MV-4-11 (cell line): Measurements from ENCODE around the gene LRRC28.

Source experiments
- DNase-seq: peaks from one replicate; lab custom pipeline; 2025; lab: John Stamatoyannopoulos, UW

The LRRC28 gene

DNA sequence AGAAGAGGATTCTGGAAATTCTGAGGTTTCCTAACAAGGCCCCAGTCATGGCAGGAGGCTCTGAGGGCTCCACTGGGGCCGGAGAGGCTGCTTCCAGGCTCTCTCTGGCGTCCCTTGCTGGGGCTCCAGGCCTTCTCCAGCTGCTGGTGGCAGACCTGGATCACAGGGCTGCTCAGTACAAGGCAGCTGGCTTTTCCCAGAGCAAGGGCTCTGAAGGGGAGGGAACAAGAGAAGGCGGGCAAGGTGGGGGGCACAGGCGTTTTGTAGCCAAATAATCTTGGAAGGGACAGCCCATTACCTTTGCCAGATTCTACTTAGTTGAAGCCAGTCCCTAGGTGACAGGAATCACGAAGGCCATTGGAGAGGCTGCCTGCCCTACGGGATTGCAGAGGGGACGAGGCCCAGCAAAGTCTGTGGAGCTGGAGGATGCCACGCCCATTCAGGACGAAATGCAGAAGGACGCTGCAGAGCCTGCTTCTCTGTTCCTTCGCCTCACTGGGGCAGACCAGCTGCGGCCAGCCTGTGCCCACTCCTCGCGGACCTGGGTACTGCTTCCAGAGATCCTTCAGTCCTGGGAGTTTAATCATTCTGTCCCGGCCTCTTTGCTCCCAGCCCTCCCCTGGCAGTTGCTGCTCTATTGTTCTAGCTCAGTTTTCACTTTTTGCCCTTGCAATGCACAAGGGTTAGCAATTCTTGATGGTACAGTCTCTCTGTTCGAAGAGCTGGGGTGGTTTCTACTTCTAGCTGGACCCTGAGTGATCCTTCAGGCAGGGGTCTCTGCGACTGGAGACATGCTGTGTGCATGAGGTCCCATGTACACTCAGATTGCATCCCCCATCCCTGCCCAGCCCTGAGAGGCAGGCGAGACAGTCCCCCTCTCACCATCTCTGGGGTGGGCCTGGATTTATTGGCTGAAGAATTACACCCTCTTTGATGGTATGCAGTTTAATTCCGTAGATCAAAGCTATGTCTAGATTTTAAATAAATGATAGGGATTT lies 165.2 kb downstream of the LRRC28 start:
- DNase-seq, result no peak

DNA sequence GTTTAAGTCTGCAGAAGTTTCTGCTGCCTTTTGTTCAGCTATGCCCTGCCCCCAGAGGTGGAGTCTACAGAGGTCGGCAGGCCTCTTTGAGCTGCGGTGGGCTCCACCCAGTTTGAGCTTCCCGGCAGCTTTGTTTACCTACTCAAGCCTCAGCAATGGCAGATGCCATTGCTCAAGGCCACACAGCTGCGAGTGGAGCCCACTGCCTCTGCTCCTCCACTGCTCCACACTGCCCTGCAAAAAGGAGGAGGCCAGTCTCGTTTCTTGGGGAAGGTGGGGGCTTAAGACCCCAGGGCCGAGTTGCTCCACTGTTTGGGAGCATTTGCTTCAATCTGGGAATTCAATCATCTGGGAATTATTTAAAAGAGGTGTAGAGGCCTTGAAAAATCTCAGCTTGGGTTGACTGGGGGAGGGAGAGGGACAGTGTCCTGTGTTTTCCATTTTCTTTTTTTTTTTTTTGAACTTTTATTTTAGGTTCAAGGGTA lies 169.9 kb downstream of the LRRC28 start:
- DNase-seq, result no peak

DNA sequence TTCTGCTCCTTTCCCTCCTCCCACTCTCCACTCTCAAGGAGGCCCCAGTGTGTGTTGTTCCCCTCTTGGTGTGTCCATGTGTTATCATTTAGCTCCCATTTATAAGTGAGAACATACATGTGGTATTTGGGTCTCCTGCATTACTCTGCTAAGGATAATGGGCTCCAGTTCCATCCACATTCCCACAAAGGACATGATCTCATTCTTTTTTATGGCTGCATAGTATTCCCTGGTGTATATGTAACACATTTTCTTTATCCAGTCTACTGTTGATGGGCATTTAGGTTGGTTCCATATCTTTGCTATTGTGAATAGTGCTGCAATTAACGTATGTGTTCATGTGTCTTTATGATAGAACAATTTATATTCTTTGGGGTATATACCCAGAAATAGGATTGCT lies 170.5 kb downstream of the LRRC28 start:
- no peak for DNase-seq

DNA sequence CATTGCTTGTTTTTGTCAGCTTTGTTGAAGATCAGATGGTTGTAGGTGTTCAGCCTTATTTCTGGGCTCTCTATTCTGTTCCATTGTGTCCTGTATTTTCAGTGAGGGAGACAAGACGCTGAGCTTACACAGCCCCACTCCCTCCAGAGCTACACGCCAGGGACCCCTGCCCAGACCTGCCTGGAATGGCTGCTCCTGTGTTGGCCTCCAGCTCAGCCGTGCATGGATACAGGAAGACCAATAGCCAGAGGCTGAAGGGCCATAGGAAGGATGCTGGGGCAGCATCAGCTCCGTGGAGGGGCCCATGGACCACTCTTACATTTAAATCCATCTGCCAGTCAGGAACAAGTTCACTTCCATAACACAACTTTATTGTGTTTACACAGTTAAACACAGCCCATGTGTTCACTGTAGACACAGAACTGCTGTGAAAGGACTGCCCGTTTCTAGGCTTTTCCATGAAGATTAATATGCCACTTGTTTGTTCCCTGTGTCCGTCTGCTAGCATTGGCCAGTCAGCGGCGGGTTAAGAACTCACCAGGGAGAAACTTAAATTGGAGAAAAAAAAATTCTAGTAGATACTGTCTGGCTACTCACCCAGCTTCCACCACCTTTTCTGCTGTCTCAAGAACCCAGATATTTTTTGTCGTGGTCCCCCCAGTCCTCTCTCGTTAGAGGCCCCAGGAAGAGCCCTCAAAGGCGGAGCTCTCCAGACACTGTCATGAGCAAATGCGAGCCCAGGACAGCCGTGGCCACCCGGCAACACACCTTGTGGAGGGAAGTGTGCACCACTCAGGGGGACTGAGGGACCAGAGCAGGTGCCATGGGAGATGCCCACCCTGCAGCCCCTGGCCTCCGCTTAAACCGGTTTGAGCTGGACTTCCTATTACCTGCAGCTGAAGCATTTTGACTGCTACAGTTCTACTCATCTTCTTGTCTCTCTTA lies 172.2 kb downstream of the LRRC28 start:
- no peak for DNase-seq

DNA sequence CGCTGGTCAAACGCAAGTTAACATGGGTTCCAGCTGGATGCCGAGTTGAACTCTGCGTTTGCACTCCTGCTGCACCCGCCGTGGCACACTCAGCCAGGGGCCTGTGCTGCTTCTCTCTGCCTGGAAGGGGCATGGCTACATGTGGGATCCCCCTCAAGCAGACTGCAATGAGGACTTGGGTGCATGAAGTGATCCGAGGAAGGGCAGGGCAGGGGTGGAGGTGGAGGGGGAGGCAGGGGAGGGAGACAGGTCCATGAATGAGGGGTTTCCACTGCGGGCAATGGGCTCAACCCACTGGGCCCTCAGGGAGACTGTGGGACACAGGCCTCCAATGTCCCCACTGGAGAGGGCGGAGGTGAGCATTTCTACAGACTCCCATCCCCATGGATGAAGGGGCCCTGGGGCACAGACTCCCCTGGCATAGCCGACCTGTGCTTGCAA lies 172.9 kb downstream of the LRRC28 start:
- DNase-seq, result no peak

DNA sequence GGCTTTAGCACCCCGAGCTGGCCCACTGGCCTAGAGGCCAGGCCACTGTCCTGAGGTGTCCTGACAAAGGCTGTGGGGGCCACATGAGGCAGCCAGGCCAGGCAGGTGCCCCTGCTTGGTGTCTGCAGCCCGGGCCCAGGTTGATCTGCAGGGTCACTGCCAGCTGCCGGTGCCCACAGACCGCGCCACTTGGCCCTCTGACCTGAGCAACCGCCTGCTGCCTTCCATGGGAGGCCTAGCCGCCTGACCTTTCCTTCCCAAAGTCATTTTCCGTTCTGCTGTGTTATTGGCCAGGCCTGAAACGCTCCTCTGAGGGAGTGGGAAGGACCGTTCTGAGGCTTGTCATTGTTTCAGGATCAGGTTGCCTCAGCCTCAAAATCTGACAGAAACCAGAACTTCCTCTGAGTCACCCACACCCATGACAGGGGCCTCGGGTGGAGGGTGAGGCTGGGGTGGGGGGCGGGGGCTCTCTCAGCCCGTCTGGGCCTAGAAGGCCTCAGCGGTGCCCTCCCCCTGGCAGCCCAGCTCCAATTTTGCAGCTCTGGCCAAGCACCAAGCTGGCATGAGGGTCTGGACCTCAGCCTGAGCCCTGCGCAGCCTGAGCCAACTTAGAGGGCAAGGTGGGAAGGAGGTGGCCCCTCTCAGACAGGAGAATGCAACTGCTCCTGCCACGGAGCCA lies 173.8 kb downstream of the LRRC28 start:
- DNase-seq, result peak; percentile 89

DNA sequence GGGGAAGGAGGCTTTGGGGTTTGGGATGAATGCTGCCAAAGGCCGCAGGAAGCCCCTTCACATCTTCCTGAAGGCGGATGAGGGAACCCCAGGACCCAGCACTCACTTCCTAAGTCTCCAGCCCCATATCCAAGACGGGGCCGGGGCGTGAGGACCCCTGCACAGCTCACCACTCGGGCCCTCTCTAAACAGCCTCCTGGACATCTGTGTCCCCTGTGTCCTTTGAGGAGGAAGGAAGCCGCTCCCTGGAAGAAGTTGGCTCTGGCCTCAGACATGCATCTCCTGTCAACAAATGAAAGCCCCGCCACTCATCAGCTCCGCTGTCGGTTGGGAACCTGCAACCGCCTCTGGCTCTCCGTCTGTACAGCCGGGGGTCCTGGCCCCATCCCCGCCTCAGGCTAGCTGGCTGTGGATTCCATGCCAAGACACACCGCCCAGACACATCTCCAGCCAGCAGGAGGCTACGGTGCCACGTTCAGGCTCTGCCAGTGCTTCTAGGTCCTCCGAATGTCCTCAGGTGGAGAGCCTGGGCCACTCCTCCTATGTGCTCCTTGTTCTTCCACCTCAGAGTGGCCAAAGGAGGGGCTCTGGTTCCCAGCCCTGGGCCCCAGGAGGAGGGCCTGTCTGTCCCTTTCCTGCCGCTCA lies 174.5 kb downstream of the LRRC28 start:
- no peak for DNase-seq

DNA sequence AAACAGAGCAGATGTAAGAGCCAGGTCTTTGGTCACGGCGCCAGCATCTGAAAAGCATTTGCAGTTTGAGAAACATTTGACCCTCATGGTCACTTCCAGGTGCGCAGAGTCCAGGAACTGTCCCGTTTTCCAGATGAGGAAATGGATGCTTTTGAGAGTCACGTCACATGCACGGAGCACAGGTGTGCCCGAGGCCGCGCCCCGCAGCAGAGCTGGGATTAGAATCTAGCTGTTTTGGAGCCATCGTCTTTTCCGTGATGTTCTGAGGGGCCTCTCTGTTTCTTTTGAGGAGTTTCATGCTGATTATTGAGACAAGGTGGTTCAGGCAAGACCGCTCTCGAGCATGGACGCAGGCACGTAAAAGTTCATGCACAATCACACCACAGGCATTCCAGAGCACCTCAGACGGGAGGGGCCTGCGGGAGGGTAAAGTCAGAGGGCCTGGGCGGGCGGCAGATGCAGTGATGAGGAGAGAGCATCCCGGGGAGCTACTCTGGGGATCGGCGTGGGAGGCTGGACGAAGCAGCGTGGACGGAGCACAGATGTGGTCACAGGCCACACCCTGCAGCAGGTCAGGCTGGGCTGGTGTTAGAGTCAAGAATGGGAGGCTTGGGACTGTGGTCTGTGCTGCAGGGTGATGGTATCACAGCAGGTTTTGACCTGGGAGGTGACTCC lies 175.3 kb downstream of the LRRC28 start:
- no peak for DNase-seq

DNA sequence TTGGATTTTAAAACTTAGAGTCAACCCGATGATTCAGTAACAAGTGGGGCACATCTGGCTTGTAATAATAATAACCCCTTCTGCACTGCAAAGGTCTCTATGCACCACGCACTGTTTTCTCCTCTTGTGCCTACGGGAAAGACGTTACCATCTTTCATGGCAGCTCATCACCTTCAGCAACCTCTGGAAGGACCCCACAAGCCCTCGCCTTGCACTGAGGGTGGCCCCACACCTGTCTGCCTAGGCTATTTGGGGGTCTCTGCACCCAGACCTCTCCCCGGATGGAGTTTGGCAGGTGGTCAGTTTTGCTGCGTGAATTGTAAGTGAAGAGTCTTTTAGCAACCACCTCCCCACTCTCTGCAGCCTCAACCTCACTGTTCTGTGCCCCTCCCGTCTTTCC lies 175.9 kb downstream of the LRRC28 start:
- no peak for DNase-seq

DNA sequence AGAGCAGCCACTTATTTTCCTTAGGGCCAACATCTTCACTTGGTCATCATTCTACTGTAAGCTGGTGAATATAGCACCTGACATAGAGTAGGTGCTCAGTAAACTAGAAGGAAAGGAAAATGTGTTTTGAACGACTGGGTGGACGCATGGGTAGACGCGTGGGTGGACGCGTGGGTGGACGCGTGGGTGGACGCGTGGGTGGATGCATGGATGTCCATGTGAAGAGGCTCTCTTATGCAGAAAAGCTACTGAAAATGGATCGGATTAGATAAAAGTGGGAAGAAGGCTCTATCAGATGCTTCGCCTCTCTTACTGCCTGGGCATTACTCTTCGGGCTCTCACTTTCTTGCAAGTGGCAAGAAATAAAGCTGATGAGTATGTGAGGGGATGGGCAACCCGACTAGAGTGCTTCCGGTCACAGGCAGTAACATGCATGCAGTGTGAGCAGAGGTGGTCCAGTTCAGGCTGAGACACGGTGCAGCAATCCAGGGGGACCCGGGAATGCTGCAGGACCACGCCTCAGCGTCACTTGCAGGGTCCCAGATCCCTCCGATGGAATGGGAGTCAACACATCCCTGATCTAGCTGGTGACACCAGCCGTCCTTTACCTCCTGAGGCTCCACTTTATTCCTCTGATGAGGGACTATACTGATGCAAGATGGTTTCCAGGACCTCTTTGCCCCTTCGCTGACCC lies 176.5 kb downstream of the LRRC28 start:
- no peak for DNase-seq

DNA sequence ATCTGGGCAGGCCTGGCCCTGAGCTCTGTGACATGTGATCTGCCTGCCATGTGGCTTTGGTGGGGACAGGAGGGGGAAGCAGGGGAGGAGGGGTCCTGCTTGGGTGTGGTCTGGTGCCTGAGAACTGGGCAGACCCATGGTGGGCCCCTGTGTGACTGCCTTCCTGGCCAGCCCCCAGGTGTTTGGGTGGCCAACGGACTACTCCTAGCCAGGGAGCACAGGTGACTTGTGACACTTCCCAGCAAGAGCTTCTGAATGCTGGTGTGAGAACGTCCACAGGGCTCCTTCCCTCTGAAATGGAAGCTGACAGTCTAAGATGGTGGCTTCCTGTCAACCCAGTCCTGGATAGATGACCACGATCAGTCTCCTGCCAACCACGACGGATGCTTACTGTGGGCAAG lies 178.4 kb downstream of the LRRC28 start:
- DNase-seq, result no peak

DNA sequence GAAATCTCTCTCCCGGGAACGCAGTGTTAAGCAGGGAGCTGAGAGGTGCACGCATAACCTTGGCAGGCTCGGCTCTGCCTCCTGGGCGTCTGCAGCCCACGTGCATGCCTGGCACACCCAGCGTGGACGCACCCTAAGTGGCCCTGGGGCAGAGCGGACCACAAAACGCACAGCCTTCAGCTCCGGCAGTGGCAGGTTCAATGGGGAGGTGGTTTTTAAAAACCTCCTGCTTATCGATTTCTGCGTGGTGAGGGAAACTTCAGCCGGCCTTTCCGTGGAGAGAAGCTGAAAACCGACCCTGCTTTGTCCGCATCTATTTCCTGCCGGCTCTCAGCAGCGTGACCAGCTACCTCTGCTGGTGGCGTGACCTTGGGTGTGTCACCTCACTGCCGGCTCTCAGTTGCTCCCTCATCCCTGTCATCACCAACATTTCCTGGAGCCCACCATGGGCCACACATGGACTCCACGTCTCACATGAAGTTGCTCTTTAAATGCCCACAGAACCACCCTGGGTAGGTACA lies 179.7 kb downstream of the LRRC28 start:
- no peak for DNase-seq

DNA sequence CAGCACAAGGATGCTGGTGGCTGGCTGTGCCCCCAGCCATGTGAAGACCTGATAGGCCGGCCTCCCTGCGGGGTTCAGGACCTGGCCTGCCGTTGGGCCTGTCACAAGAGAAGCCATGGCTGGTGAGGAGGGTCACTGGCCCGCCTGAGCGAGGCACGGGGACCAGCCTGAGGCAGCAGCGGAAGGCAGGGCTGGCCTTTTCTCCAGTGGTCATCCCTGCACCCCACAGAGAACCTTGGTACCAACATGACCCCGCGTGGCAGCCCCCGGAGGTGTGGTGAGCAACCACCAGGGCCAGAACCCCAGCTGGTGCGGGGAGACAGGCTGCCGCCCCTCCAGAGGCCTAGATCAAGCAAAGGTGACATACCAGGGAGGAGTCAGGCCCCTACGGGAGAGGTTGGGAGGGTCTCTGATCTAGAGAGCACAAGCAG lies 180.4 kb downstream of the LRRC28 start:
- no peak for DNase-seq

DNA sequence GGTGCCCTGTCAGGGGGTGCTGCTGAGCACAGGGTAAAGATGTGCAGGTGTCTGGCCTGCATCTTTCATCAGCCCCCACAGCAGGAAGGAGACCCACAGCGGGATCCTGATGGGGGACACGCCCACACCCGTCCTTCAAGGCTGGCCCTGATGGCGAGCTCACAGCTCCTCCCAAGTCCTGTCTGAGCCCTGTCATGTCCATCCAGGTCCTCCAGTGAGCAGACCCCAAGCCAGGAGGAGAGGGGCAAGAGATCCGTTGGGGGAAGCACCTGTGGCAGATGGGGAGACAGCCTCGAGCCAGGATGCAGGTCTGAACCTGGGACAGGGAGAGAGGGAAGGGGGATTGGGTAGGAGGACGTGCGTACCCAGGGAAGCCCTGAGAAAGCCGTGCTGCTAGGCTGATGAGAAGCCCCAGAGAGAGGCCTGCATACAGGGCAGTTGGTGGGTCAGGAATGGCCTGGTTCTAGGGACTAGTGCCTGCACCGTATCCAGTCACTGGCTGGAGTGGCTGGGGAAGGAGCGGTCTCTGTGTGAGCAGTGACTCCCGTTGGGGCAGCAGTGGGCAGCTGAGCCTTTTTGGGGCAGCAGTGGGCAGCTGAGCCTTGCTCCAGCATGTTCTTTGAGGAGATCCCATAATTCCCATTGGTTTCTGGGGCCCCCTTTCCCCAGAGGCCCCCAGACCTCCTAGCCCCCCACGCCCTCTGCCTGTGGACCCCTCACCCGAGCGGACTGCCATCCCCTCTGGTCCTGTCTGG lies 181.2 kb downstream of the LRRC28 start:
- no peak for DNase-seq

DNA sequence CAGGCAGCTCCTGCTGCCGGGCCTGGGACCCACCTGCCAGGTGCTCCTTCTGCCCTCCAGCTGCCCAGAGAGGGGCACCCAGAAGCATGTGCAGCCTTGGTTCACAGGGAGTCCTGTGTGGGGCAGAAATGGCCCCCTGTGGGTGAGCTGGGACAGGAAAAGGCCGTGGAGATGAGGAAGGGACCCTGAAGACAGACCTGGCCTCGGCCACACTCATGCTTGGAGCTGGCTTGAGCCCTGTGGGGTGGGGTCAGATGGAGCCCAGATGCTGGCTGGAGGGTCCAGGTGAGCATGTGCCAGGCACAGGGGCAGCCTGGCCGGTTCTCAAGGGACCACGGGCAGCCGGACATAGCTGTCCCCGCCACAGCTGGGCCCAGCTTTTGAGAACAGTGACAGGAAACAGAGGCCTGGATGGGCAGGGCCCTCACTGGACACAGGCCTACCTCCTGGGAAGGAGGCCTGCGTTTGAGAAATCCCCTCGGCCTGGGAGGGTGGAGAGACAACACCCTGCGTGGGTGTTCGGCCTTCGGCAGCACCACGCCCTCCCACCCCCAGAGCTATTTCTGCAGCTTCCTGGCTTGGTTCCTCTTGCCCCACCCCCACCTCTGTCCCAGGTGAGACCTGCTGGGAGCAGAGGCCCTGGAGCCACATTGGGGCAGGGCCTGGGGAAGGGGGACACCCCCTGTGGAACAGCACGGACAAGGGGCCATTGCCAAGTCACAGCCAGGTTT lies 181.9 kb downstream of the LRRC28 start:
- no peak for DNase-seq

DNA sequence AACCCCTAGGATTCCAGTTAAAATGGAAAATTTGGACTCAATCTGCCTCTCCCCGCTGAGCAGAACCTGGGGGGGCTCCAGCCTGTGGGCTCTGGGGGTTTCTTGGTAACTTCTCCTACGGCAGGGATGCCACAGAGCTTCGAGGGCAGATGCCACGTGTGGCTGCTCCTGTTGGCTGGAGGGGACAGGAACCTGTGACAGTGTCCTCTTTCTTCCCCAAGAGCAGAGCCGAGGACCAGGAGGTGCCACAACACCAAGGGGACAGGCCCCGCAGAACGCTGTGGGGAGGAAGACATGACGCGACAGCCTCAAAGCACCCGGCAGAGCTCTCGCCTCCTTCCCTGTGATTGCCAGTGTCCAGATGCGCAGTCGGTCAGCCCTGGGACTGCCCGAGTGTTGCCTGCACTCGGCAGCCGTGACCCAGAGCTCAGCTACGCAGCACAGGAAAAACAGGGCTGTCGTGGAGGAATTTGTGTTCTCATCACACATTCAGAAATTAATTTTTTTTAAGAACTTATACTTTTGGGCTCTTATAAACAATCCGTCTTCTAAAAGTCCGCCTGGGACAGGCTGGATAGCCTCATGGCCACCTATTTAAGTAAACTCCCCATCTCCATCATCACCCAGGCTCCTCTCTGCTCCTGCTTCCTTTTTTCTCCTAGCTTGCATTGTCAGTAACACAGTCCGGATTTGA lies 182.6 kb downstream of the LRRC28 start:
- no peak for DNase-seq

DNA sequence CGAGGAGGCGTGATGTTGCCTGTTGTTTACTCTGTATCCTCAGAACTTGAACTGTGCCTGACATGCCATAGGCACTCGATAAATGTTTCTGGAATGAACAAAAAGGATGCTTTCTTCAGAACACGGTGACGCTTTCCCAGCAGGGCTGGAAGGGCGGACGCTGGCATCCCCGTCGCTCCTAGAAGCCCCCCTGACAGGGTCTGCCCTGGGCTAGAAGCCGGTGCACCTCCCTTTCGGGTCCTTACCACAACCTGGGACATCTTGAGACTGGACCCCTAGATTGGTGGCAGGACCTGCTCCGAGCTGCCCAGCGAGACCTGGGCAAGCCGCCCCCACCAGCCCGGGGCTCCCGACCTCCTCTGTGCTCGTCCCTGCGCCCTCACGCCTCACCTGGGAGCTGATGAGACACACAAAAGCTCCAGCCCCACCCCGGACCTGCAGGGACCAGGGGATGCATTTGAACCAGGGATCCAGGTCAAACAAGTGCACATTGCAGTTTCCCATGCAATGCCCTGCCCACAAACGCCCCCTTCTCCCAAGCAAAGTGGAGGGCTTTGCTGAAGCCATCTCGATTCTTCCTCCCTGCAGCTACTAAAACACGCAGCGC lies 183.3 kb downstream of the LRRC28 start:
- no peak for DNase-seq
